Activated gamma-delta T cell (primary cell): ENCODE measurements around the gene IQCF5.
"Not testable (repeated sequence)": the region's sequence is repeated elsewhere in the genome, so short reads cannot be mapped to it uniquely, and the experiment has no call there.

Experiments used
- DNase-seq: peaks from one replicate; lab custom pipeline; 2025; lab: John Stamatoyannopoulos, UW

The IQCF5 gene

GRCh38 chr3:51868896-51869295 lies 6.5 kb downstream of the IQCF5 start:
- not testable (repeated sequence) for DNase-seq

GRCh38 chr3:51862886-51863285 lies 12.5 kb downstream of the IQCF5 start:
- no peak for DNase-seq

- DNase-seq = no peak
These were observed 14.4 kb downstream of the IQCF5 start, which contains the start of gene IQCF2 for GRCh38 chr3:51860703-51861665. Gene IQCF2 (plus strand): TSS chr3:51861615. CDS start chr3:51861667, 52 bp downstream.

- not testable (repeated sequence) for DNase-seq
These were observed 20.0 kb downstream of the IQCF5 start for GRCh38 chr3:51855411-51855810.

GRCh38 chr3:51845129-51845528 lies 30.3 kb downstream of the IQCF5 start:
- DNase-seq = no peak

- DNase-seq = no peak
These were observed 38.8 kb downstream of the IQCF5 start for GRCh38 chr3:51836606-51837005.

- no peak for DNase-seq
These were observed 44.5 kb downstream of the IQCF5 start for GRCh38 chr3:51830836-51831385.

GRCh38 chr3:51830345-51830744 lies 45.1 kb downstream of the IQCF5 start:
- DNase-seq = no peak

GRCh38 chr3:51828297-51828696 lies 47.1 kb downstream of the IQCF5 start:
- no peak for DNase-seq
